Effector CD8-positive, alpha-beta T cell (primary cell): ENCODE measurements around the gene TRIOBP.

ENCODE experiments used
- DNase-seq: peaks from one replicate; lab custom pipeline; 2025; lab: John Stamatoyannopoulos, UW

Gene TRIOBP

GRCh38 chr22:37664249-37665101 is 32.4 kb upstream of the TRIOBP start:
- no peak for DNase-seq

- no peak for DNase-seq
Measured at GRCh38 chr22:37665487-37665886, 31.4 kb upstream of the TRIOBP start.

- DNase-seq: no peak
Measured at GRCh38 chr22:37669586-37669985, 27.3 kb upstream of the TRIOBP start.

- DNase-seq: peak; percentile 20
Measured at GRCh38 chr22:37672206-37672919, 24.5 kb upstream of the TRIOBP start.

- no peak for DNase-seq
Measured at GRCh38 chr22:37672920-37673455, 23.9 kb upstream of the TRIOBP start.

GRCh38 chr22:37674248-37674647 is 22.6 kb upstream of the TRIOBP start:
- DNase-seq: no peak

GRCh38 chr22:37674951-37675929 is 21.6 kb upstream of the TRIOBP start, which contains the start of gene LGALS1:
TSS of gene LGALS1 (plus strand) at chr22:37675636. CDS start at chr22:37675703, 67 bp downstream.
- peak; percentile 22 for DNase-seq

- DNase-seq: peak; percentile 12
Measured at GRCh38 chr22:37675930-37676735, 20.7 kb upstream of the TRIOBP start.

- DNase-seq: peak; percentile 88
Measured at GRCh38 chr22:37676736-37677492, 19.9 kb upstream of the TRIOBP start.

GRCh38 chr22:37677493-37677974 is 19.3 kb upstream of the TRIOBP start:
- DNase-seq: no peak

- DNase-seq: no peak
Measured at GRCh38 chr22:37678372-37678771, 18.5 kb upstream of the TRIOBP start.

GRCh38 chr22:37679670-37680069 is 17.2 kb upstream of the TRIOBP start:
- DNase-seq: no peak

GRCh38 chr22:37680191-37680851 is 16.5 kb upstream of the TRIOBP start:
- no peak for DNase-seq

GRCh38 chr22:37681001-37681424 is 15.8 kb upstream of the TRIOBP start:
- DNase-seq: no peak

- peak; percentile 44 for DNase-seq
Measured at GRCh38 chr22:37681556-37682049, 15.2 kb upstream of the TRIOBP start.

GRCh38 chr22:37684803-37685615 is 11.8 kb upstream of the TRIOBP start:
- no peak for DNase-seq

GRCh38 chr22:37686002-37686982 is 10.6 kb upstream of the TRIOBP start, which contains the start of gene NOL12:
TSS of gene NOL12 (plus strand) at chr22:37686343. CDS start at chr22:37686393, 50 bp downstream.
- DNase-seq: peak; percentile 49
